Uterus (tissue), 2 donors: ENCODE results near the gene TRAPPC3L.

Experiments
- POLR2A ChIP-seq, 2 donors: fragments of 450-650 bp; IDR thresholded peaks; one replicate each; pipeline ENCODE4 v1.6.1; 2016; ENCODE audit warnings: antibody characterized with exemption in 2 of 2, mild to moderate bottlenecking in 1 of 2, moderate library complexity in 1 of 2
- TF ChIP-seq, protein P1 (sequence below), 4 experiments: fragments of 200-600 bp in 2 of 4; fragments of 450-650 bp in 2 of 4; sonication (generic) in 2 of 4; IDR thresholded peaks; one replicate each; pipeline ENCODE4 v1.5.1; 2016 to 2019; ENCODE audit warnings: antibody characterized with exemption in 4 of 4, mild to moderate bottlenecking in 2 of 4, moderate library complexity in 1 of 4

DNA sequence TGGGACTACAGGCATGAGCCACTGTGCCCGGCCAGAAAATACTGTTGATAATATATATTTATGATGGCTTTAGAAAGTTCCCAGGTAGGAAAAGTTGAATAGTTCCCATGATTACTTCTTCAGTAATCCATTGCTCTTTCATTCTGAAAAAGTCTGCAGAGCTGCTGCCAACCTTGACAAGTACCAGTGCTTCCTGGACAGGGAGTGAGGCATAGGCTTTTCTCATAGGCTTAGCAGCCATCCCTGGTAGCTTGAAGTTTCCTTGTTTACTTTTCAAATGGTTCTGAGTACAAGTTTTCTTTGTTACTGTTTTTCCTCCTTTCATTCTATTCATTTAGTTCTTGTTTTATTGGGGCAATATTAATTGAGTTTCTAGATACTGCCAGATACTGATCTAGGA, 33.7 kb upstream of the TRAPPC3L start:
- TF ChIP-seq, protein P1, sequence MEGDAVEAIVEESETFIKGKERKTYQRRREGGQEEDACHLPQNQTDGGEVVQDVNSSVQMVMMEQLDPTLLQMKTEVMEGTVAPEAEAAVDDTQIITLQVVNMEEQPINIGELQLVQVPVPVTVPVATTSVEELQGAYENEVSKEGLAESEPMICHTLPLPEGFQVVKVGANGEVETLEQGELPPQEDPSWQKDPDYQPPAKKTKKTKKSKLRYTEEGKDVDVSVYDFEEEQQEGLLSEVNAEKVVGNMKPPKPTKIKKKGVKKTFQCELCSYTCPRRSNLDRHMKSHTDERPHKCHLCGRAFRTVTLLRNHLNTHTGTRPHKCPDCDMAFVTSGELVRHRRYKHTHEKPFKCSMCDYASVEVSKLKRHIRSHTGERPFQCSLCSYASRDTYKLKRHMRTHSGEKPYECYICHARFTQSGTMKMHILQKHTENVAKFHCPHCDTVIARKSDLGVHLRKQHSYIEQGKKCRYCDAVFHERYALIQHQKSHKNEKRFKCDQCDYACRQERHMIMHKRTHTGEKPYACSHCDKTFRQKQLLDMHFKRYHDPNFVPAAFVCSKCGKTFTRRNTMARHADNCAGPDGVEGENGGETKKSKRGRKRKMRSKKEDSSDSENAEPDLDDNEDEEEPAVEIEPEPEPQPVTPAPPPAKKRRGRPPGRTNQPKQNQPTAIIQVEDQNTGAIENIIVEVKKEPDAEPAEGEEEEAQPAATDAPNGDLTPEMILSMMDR (IDR thresholded peaks at IDR 0.05) = no peak
- no peak for TF ChIP-seq POLR2A (IDR thresholded peaks at IDR 0.05)
